A673 (cell line): ENCODE results near the gene BEX4. TPM values are rescaled to one million over a fixed set of nuclear protein-coding genes. Genes with fewer than 3 reads are reported as not detected.

ENCODE experiments used
- BruUV-seq: library from RNA; stranded (reverse); fragments of 400-500 nt; replicated peaks from 2 replicates; lab custom pipeline; 2021; lab: Mats Ljungman, UMichigan
- CTCF ChIA-PET: fragments of 300-600 bp; sonication (Branson Sonifier 250); formaldehyde crosslinking; loops from one replicate; lab custom pipeline; 2022; ENCODE audit warnings: antibody characterized with exemption; lab: Charles Lee
- POLR2A ChIA-PET: fragments of 300-600 bp; sonication (Branson Sonifier 250); formaldehyde crosslinking; loops from one replicate; lab custom pipeline; 2022; ENCODE audit warnings: antibody characterized with exemption; ENCODE audit not compliant: low non-redundant PET; lab: Charles Lee
- DNase-seq: peaks from one replicate; pipeline ENCODE4 v3.0.0-alpha.2; 2015; ENCODE audit warnings: low spot score
- H3K27ac ChIP-seq: fragments of 200-600 bp; sonication (generic); 2 replicates; pipeline ENCODE4 v1.5.1; 2016; ENCODE audit warnings: mixed run types, low read depth, mild to moderate bottlenecking, mixed read lengths, antibody characterized with exemption, low read length; ENCODE audit not compliant: poor library complexity, severe bottlenecking
- H3K27me3 ChIP-seq: fragments of 200-600 bp; sonication (generic); replicated peaks from 2 replicates; pipeline ENCODE4 v1.6.1; 2017; ENCODE audit warnings: mixed run types, low read depth, mild to moderate bottlenecking, mixed read lengths, antibody characterized with exemption, low read length; ENCODE audit not compliant: insufficient read depth, poor library complexity
- H3K36me3 ChIP-seq: fragments of 200-600 bp; sonication (generic); 2 replicates; pipeline ENCODE4 v1.6.1; 2016; ENCODE audit warnings: mixed run types, mild to moderate bottlenecking, mixed read lengths, antibody characterized with exemption, low read length; ENCODE audit not compliant: insufficient read depth, poor library complexity, severe bottlenecking
- H3K4me1 ChIP-seq: fragments of 200-600 bp; sonication (generic); 2 replicates; pipeline ENCODE4 v1.6.1; 2017; ENCODE audit warnings: mixed run types, mild to moderate bottlenecking, mixed read lengths, antibody characterized with exemption, low read length; ENCODE audit not compliant: insufficient read depth, poor library complexity, severe bottlenecking
- H3K4me3 ChIP-seq: fragments of 200-600 bp; sonication (generic); 2 replicates; pipeline ENCODE4 v1.5.1; 2016; ENCODE audit warnings: low read depth, mixed run types, mild to moderate bottlenecking, mixed read lengths, low read length; ENCODE audit not compliant: poor library complexity, severe bottlenecking
- H3K9me3 ChIP-seq: fragments of 200-600 bp; sonication (generic); 2 replicates; pipeline ENCODE4 v1.6.1; 2016; ENCODE audit warnings: mixed run types, low read depth, mild to moderate bottlenecking, mixed read lengths, antibody characterized with exemption, low read length; ENCODE audit not compliant: poor library complexity, severe bottlenecking
- CTCF ChIP-seq: fragments of 300-800, 200-600 bp; sonication (generic); conservative IDR thresholded peaks from 2 replicates; pipeline ENCODE4 v1.5.1; 2017; ENCODE audit warnings: low read depth, mild to moderate bottlenecking, antibody characterized with exemption, low read length, moderate library complexity, mixed read lengths
- EZH2 ChIP-seq: fragments of 200-600 bp; sonication (generic); IDR thresholded peaks from 2 replicates; pipeline ENCODE4 v1.6.1; 2017; ENCODE audit warnings: borderline replicate concordance, low read depth, mild to moderate bottlenecking, mixed read lengths, antibody characterized with exemption, low read length; ENCODE audit not compliant: poor library complexity, severe bottlenecking
- intact Hi-C: fragments of 100-400 bp; cut with micrococcal nuclease; formaldehyde crosslinking; loops from one replicate; pipeline ENCODE4 v1.10.0; 2022; ENCODE audit not compliant: unreplicated experiment
- total RNA-seq: library from RNA; stranded (reverse); gene quantifications from 2 replicates; pipeline ENCODE4 v1.2.3, GENCODE V29; 2021

BEX4 gene
- total RNA-seq, 1 experiment from 2014 or later: 67.7 TPM

- peak; percentile 90 for TF ChIP-seq CTCF
- no peak for TF ChIP-seq EZH2
- POLR2A ChIA-PET: no interaction called here
- H3K4me3 ChIP-seq: peak overlapping the region; percentile 35
Measured at GRCh38 chrX:103175944-103176753, 38.8 kb upstream of the BEX4 start.

GRCh38 chrX:103177556-103177955 is 37.4 kb upstream of the BEX4 start:
- no peak for TF ChIP-seq EZH2
- TF ChIP-seq CTCF: no peak
- no peak overlapping the region for H3K27ac ChIP-seq
- no peaks in the 10 kb centered on the region for H3K27me3 ChIP-seq
- no peaks in the 10 kb centered on the region for H3K9me3 ChIP-seq
- no peak overlapping the region for H3K4me3 ChIP-seq
- no TSS peak for BruUV-seq
- ChIA-PET CTCF (interaction anchor here (1.2 kb wide), 1 partner anchor 288 kb away, joined by 3 read pairs; no protein-coding TSS in a partner anchor), POLR2A (no interaction called here)
- H3K36me3 ChIP-seq: no peaks in the 10 kb centered on the region
- no peak for DNase-seq
- H3K4me1 ChIP-seq: no peaks in the 10 kb centered on the region
- intact Hi-C loops: loop anchor here (2.0 kb wide), 1 partner anchor 227 kb away; no protein-coding TSS in a partner anchor

More at GRCh38 chrX:103175944-103176753, 38.8 kb upstream of the BEX4 start:
- H3K9me3 ChIP-seq: no peaks in the 10 kb centered on the region
- no peaks in the 10 kb centered on the region for H3K4me1 ChIP-seq
- no peaks in the 10 kb centered on the region for H3K27me3 ChIP-seq
- no TSS peak for BruUV-seq
- H3K27ac ChIP-seq: no peak overlapping the region
- intact Hi-C loops: loop anchor here (1.0 to 2.0 kb wide), 2 partner anchors 225 to 276 kb away; no protein-coding TSS in a partner anchor
- H3K36me3 ChIP-seq: no peaks in the 10 kb centered on the region
- CTCF ChIA-PET: interaction anchor here (0.6 to 1.4 kb wide), 4 partner anchors 222 to 289 kb away, joined by 3 to 9 read pairs (median 4); no protein-coding TSS in a partner anchor
- DNase-seq: peak; percentile 66

- Histone ChIP-seq H3K27me3 (no peaks in the 10 kb centered on the region), H3K9me3 (no peaks in the 10 kb centered on the region), H3K4me3 (no peak overlapping the region), H3K36me3 (no peaks in the 10 kb centered on the region), H3K27ac (no peak overlapping the region), H3K4me1 (no peaks in the 10 kb centered on the region)
- DNase-seq: no peak
- intact Hi-C loops: no loop called here
- BruUV-seq: no TSS peak
- TF ChIP-seq CTCF (no peak), EZH2 (no peak)
- ChIA-PET CTCF (no interaction called here), POLR2A (no interaction called here)
Measured at GRCh38 chrX:103183912-103184311, 31.0 kb upstream of the BEX4 start.
